ENCODE results near the gene IL20. TPM values are rescaled to one million over a fixed set of nuclear protein-coding genes. Genes with fewer than 3 reads are reported as not detected.
"Not testable (repeated sequence)": the region's sequence is repeated elsewhere in the genome, so short reads cannot be mapped to it uniquely, and the experiment has no call there.

Gene IL20
- total RNA-seq, 1 donor from 2014 or later, result not detected

- peaks cover 39% of the 10 kb centered on the region for H3K27me3 Mint-ChIP-seq (ENCODE audit: low read depth)
- H3K36me3 Mint-ChIP-seq (ENCODE audit: low read depth), result peaks cover 17% of the 10 kb centered on the region
- no peak for DNase-seq (ENCODE audit: low read depth, low spot score)
- H3K9me3 Mint-ChIP-seq, result peaks cover 24% of the 10 kb centered on the region
- H3K4me3 Mint-ChIP-seq, result no peak overlapping the region
- no peak for TF ChIP-seq CTCF (conservative IDR thresholded peaks at IDR 0.05)
- no peaks in the 10 kb centered on the region for H3K4me1 Mint-ChIP-seq
- no peak overlapping the region for H3K27ac Mint-ChIP-seq (ENCODE audit: unreplicated experiment)
These were observed 15.0 kb upstream of the IL20 start for GRCh38 chr1:206850401-206850800.

GRCh38 chr1:206851341-206852010 is 13.9 kb upstream of the IL20 start:
- Mint-ChIP-seq H3K4me1 (no peaks in the 10 kb centered on the region), H3K9me3 (peaks cover 24% of the 10 kb centered on the region), H3K27ac (ENCODE audit: unreplicated experiment) (no peak overlapping the region), H3K27me3 (ENCODE audit: low read depth) (peaks cover 39% of the 10 kb centered on the region), H3K36me3 (ENCODE audit: low read depth) (peaks cover 17% of the 10 kb centered on the region), H3K4me3 (no peak overlapping the region)
- no peak for TF ChIP-seq CTCF (conservative IDR thresholded peaks at IDR 0.05)
- no peak for DNase-seq (ENCODE audit: low read depth, low spot score)

- Mint-ChIP-seq H3K27me3 (ENCODE audit: low read depth) (peaks cover 48% of the 10 kb centered on the region), H3K36me3 (ENCODE audit: low read depth) (peaks cover 17% of the 10 kb centered on the region), H3K9me3 (peaks cover 24% of the 10 kb centered on the region)
- not testable (repeated sequence) for H3K27ac Mint-ChIP-seq (ENCODE audit: unreplicated experiment); DNase-seq (ENCODE audit: low read depth, low spot score); H3K4me3 Mint-ChIP-seq; H3K4me1 Mint-ChIP-seq
These were observed 12.8 kb upstream of the IL20 start for GRCh38 chr1:206852662-206853061.

- H3K27ac Mint-ChIP-seq (ENCODE audit: unreplicated experiment); H3K4me3 Mint-ChIP-seq; H3K4me1 Mint-ChIP-seq; DNase-seq (ENCODE audit: low read depth, low spot score): not testable (repeated sequence)
- Mint-ChIP-seq H3K9me3 (peaks cover 22% of the 10 kb centered on the region), H3K36me3 (ENCODE audit: low read depth) (peaks cover 14% of the 10 kb centered on the region), H3K27me3 (ENCODE audit: low read depth) (peaks cover 50% of the 10 kb centered on the region)
These were observed 11.7 kb upstream of the IL20 start for GRCh38 chr1:206853696-206854095.

- DNase-seq (ENCODE audit: low read depth, low spot score), result no peak
- peaks cover 22% of the 10 kb centered on the region for H3K9me3 Mint-ChIP-seq
- H3K27me3 Mint-ChIP-seq (ENCODE audit: low read depth), result peaks cover 47% of the 10 kb centered on the region
- H3K27ac Mint-ChIP-seq (ENCODE audit: unreplicated experiment), result no peak overlapping the region
- H3K4me3 Mint-ChIP-seq, result no peak overlapping the region
- no peaks in the 10 kb centered on the region for H3K4me1 Mint-ChIP-seq
- TF ChIP-seq CTCF (conservative IDR thresholded peaks at IDR 0.05), result no peak
- peaks cover 10% of the 10 kb centered on the region for H3K36me3 Mint-ChIP-seq (ENCODE audit: low read depth)
These were observed 10.9 kb upstream of the IL20 start for GRCh38 chr1:206854401-206855129.

- Mint-ChIP-seq H3K4me1 (no peaks in the 10 kb centered on the region), H3K9me3 (peaks cover 22% of the 10 kb centered on the region), H3K36me3 (ENCODE audit: low read depth) (peaks cover 10% of the 10 kb centered on the region), H3K27me3 (ENCODE audit: low read depth) (peaks cover 45% of the 10 kb centered on the region), H3K4me3 (no peak overlapping the region), H3K27ac (ENCODE audit: unreplicated experiment) (no peak overlapping the region)
- no peak for DNase-seq (ENCODE audit: low read depth, low spot score)
- TF ChIP-seq CTCF (conservative IDR thresholded peaks at IDR 0.05), result no peak
These were observed 9.6 kb upstream of the IL20 start for GRCh38 chr1:206855859-206856258.

All from neural crest cell (in vitro differentiated cells).